GM21723 (cell line): ENCODE data around the gene THEMIS2.
"Not testable (repeated sequence)": the region's sequence is repeated elsewhere in the genome, so short reads cannot be mapped to it uniquely, and the experiment has no call there.

ENCODE experiments used
- ATAC-seq: cut with Tn5 transposase; IDR thresholded peaks from one replicate; pipeline ENCODE4 v1.9.1; 2021; ENCODE audit warnings: mild to moderate bottlenecking, moderate library complexity; ENCODE audit not compliant: unreplicated experiment

Gene THEMIS2

DNA sequence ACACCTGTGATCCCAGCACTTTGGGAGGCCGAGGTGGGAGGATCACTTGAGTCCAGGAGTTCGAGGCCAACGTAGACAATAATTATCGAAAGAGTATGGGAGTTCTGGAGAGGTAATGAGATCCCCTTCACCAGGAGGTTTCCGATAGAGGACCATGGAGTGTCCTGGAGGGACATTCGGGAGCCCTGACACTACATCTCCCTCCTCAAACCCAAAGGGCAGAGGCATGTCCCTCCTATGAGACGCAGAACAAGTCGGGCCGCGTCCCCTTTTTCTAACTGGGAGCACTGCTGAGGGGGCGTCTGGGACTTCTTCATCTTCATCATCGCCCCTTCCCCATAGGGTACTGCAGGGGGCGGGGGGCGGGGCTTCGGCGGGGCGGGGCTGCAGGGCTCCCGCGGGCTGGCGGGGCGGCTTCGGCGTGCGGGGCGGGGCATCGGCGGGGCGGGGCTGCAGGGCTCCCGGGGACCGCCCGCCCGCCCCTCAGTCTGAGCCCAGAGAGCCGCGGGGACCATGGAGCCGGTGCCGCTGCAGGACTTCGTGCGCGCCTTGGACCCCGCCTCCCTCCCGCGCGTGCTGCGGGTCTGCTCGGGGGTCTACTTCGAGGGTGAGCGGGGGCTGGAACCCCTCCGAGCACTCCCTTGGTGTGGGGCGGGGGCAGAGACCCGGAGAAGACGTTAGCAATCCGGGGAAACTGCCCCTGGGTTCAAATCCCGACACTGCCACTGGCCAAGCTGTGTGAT lies at the start of gene THEMIS2:
Gene THEMIS2 (plus strand): TSS at position 486 of the 743 bp plus-strand sequence. CDS start 28 bp downstream, at position 514.
- peak; percentile 40 for ATAC-seq

- no peak for ATAC-seq
Measured at GRCh38 chr1:27823784-27824183, 48.6 kb upstream of the THEMIS2 start.

GRCh38 chr1:27824411-27824810 lies 47.9 kb upstream of the THEMIS2 start:
- no peak for ATAC-seq

DNA sequence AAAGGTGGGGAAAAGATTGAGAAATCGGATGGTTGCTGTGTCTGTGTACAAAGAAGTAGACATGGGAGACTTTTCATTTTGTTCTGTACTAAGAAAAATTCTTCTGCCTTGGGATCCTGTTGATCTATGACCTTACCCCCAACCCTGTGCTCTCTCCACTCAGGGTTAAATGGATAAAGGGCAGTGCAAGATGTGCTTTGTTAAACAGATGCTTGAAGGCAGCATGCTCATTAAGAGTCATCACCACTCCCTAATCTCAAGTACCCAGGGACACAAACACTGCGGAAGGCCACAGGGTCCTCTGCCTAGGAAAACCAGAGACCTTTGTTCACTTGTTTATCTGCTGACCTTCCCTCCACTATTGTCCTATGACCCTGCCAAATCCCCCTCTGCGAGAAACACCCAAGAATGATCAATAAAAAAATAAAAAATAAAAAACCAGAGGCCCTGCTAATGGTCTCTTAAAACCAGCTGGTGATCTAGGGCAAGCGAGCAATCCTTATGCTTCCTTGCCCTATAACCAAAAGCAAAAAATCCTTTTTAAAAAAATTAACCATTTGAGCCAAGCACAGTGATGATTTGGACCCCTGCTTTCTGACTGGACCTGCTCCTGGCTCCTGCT lies 42.9 kb upstream of the THEMIS2 start:
- not testable (repeated sequence) for ATAC-seq

GRCh38 chr1:27830621-27831440 lies 41.5 kb upstream of the THEMIS2 start, which contains the start of gene PPP1R8:
Gene PPP1R8, plus strand, starts transcription at chr1:27830782. Its CDS starts 54 bp downstream, at chr1:27830836.
- peak; percentile 84 for ATAC-seq

- ATAC-seq: no peak
Measured at GRCh38 chr1:27831568-27832410, 40.6 kb upstream of the THEMIS2 start.

DNA sequence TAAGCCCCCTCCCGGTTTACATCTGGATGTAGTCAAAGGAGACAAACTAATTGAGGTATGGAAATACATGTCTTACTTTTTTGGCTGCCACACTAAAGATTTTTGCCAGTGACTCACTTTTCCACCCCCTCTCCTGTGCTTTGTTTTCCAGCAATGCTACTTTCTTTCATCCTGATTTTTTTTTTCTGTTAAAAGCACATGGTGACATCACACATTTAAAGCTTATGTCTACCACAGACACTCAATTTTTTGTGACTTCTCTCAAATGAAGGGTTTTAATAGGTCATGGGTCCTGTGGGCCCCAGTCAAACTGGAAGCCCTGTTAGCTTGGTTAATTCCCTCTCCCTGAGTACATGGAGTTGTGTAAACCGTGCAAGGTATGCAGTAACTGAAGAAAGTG lies 39.6 kb upstream of the THEMIS2 start:
- ATAC-seq: no peak

- no peak for ATAC-seq
Measured at GRCh38 chr1:27833470-27833869, 38.9 kb upstream of the THEMIS2 start.

DNA sequence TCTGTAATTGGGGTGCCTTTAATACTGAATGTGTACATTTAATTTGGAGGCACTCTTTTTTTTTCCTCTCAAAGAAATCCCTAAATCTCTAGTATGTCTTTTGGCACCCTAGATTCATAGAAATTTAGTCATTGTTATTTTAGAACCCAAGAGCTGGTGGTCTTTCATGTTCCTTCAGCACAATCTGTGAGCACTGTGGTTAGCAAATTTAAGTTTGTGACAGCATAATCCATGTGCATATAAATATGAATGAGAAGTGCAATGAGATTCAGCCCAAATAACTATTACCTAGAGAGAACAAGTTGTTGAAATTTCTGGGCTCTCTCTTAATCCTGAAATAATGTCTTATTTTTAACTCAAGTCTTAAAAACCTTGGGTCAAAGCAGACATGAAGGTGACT lies 37.3 kb upstream of the THEMIS2 start:
- ATAC-seq: no peak

GRCh38 chr1:27835501-27835900 lies 36.8 kb upstream of the THEMIS2 start:
- no peak for ATAC-seq

GRCh38 chr1:27849951-27850350 lies 22.4 kb upstream of the THEMIS2 start:
- no peak for ATAC-seq

DNA sequence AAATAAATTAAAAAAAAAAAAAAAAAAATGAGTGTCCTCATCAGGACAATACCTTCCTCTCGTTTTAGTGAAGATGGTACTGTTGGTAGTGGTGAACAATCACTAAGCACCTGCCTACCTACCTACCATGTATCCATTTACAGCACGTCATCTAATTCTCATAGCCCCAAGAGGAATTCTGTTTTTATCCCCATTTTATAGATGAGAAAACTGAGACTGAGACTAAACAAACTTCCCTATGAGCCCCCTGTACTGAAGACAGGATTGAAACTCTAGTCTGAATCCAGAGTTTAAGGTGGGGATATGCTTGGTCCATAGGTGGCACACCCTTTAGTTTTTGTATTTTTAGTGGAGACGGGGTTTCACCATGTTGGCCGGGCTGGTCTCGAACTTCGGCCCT lies 17.3 kb upstream of the THEMIS2 start:
- no peak for ATAC-seq

DNA sequence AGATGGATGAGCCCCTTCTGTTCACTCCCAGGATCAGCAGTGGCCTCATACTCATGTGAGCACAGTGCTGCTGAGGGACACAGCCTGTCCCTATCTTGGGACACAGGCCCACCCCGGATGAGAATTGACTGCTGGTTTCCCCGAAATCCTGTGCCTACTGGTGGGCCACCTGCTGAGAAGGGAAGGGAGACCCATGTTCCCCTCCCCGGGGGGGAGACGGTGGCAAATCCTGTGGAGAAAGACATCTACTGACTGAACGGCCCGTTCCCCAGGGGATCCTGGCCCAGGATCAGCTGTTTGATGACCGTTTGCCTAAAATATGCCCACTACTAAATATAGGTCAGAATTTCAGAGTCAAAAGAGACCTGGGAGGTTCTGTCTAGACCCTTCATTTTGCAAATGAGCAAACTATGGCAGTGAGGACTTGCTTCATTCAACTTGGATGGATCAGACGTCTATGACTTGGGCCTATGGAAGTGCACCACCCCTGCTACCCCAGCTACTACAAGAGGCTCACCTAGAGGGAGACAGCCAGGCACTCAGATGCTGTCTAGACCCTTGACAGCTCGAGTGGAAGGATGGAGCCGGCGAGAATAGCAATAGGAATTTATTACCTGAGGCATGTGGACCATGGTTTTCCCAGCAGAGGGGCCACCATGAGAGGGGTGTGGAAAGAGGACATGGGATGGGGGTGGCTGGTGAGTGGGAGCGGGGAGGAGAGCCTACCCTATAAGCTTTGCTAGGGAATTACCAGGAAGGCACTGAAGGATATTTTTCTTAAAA lies 15.6 kb upstream of the THEMIS2 start:
- no peak for ATAC-seq

DNA sequence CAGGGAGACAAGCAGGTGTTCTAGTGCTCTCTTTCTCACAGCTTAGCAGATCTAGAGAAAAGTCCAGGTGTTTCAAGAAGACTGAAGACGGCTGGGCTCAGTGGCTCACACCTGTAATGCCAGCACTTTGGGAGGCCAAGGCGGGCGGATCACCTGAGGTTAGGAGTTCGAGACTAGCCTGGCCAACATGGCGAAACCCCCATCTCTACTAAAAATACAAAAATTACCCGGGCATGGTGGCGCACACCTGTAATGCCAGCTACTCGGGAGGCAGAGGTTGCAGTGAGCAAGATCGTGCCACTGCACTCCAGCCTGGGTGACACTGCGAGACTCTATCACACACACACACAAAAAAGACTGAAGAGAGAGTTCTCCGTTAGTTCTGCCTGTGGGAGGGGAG lies 14.8 kb upstream of the THEMIS2 start:
- not testable (repeated sequence) for ATAC-seq

- no peak for ATAC-seq
Measured at GRCh38 chr1:27858072-27858948, 14.0 kb upstream of the THEMIS2 start.

- ATAC-seq: no peak
Measured at GRCh38 chr1:27858949-27859576, 13.3 kb upstream of the THEMIS2 start.

DNA sequence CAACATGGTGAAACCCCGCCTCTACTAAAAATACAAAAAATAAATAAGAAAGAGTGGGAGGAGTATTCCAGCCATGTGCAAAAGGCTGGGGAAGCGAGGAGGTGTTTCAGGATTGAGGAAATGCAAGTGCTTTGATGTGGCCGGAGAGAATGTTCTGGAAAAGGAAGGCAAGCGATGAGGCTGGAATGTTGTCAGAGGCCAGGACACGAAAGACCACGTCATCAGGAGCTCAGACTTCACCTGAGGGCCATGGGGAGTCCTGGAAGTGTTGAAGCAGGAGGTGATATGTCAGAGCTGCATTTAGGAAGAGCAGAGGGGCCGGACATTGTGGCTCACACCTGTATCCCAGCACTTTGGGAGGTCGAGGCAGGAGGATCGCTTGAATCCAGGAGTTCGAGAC lies 10.9 kb upstream of the THEMIS2 start:
- ATAC-seq: no peak

GRCh38 chr1:27862004-27862403 lies 10.3 kb upstream of the THEMIS2 start:
- ATAC-seq: no peak
